GM10248 (cell line): ENCODE data around the gene HOXC5.
"Not testable (repeated sequence)": the region's sequence is repeated elsewhere in the genome, so short reads cannot be mapped to it uniquely, and the experiment has no call there.

Experiments used
- CTCF ChIA-PET: fragments of 300-600 bp; sonication (Branson Sonifier 250); formaldehyde crosslinking; extraction: SDS; loops from one replicate; lab custom pipeline; 2021; ENCODE audit warnings: antibody characterized with exemption; lab: Yijun Ruan, JAX
- POLR2A ChIA-PET: fragments of 350-650 bp; sonication (Branson Sonifier 250); formaldehyde crosslinking; extraction: SDS; loops from one replicate; lab custom pipeline; 2020; ENCODE audit warnings: antibody characterized with exemption; lab: Yijun Ruan, JAX
- DNase-seq: peaks from one replicate; pipeline ENCODE4 v3.0.0; 2012; ENCODE audit errors: extremely low spot score
- TF ChIP-seq, protein P1 (sequence below): IDR thresholded peaks from 2 replicates; pipeline ENCODE4 v1.5.1; 2012; ENCODE audit warnings: mild to moderate bottlenecking, low read depth; ENCODE audit errors: extremely low read depth, missing control alignments, control extremely low read depth

Gene HOXC5

DNA sequence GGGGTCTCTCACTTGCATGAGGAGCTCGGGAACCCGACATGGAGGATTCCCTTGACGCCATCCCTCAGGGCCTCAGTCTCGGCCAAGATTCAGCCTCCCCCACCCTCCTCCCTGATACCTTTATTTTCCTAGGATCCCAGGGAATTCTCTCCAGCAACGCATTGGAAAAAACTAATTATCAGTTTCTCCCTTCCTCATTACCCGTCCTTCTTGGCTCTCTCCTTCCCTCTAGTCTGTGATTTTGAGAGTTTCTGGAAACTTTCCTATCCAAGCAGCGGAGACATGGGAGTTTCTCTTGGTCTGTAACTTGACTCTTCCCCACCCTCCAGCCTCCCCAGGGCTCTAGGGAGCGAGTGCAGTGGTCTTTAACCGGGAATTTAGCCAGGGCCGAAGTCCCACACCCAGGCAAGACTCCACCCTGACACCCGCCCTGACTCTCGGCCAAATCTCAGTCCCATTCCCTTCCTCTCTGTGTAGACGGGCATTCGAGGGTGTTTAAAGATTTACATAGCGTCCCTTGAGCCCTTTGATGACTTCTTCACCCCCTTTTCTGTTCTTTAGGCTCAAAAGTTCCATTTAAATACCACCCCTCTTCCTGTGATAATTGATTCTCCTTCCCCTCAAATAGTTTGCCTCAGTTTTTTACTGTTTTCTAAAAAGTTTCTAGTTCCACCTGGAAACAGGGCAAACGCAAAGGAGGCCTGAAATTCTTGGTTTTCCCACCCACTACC is 6.7 kb downstream of the HOXC5 start:
- POLR2A ChIA-PET, result no interaction called here
- CTCF ChIA-PET, result interaction anchor here (0.6 to 2.3 kb wide), 6 partner anchors 13 to 168 kb away, joined by 3 to 10 read pairs (median 4); partner anchors contain the start of gene HOXC4
- no peak for DNase-seq

DNA sequence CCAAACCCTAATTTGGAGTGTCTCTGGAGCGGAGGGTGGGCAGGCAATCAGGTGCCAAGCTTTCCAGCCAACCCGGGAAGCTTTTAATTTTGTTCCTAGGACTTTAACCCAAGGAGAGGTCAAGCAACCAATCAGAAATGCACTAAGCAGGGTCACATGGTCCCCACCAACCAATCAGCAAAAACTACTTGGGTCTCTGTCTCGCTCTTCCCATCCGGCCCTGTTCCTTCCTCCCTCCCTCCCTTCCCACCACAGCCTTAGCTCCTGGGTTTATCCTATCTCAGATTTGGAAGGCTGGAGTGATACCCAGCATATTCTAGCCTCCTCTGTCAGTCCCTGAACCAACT is 7.3 kb downstream of the HOXC5 start:
- POLR2A ChIA-PET, result no interaction called here
- CTCF ChIA-PET, result interaction anchor here (1.2 to 1.9 kb wide), 4 partner anchors 10 to 150 kb away, joined by 3 to 5 read pairs (median 4); no protein-coding TSS in a partner anchor
- no peak for DNase-seq
- TF ChIP-seq, protein P1, sequence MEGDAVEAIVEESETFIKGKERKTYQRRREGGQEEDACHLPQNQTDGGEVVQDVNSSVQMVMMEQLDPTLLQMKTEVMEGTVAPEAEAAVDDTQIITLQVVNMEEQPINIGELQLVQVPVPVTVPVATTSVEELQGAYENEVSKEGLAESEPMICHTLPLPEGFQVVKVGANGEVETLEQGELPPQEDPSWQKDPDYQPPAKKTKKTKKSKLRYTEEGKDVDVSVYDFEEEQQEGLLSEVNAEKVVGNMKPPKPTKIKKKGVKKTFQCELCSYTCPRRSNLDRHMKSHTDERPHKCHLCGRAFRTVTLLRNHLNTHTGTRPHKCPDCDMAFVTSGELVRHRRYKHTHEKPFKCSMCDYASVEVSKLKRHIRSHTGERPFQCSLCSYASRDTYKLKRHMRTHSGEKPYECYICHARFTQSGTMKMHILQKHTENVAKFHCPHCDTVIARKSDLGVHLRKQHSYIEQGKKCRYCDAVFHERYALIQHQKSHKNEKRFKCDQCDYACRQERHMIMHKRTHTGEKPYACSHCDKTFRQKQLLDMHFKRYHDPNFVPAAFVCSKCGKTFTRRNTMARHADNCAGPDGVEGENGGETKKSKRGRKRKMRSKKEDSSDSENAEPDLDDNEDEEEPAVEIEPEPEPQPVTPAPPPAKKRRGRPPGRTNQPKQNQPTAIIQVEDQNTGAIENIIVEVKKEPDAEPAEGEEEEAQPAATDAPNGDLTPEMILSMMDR, result no peak

More for the DNA sequence above, 6.7 kb downstream of the HOXC5 start:
- TF ChIP-seq, protein P1, result no peak

GRCh38 chr12:54040648-54041047 is 7.8 kb downstream of the HOXC5 start:
- ChIA-PET CTCF (interaction anchor here (1.2 to 2.2 kb wide), 7 partner anchors 8 to 160 kb away, joined by 3 to 12 read pairs (median 4); partner anchors contain the start of gene HOXC5), POLR2A (no interaction called here)
- DNase-seq, result no peak

GRCh38 chr12:54041097-54041690 is 8.3 kb downstream of the HOXC5 start:
- no peak for DNase-seq
- CTCF ChIA-PET, result interaction anchor here (0.7 to 2.2 kb wide), 8 partner anchors 9 to 160 kb away, joined by 3 to 12 read pairs (median 4); partner anchors contain the start of gene HOXC5
- POLR2A ChIA-PET, result no interaction called here
- TF ChIP-seq, protein P1, result no peak

More at GRCh38 chr12:54040648-54041047, 7.8 kb downstream of the HOXC5 start:
- TF ChIP-seq, protein P1, result no peak

DNA sequence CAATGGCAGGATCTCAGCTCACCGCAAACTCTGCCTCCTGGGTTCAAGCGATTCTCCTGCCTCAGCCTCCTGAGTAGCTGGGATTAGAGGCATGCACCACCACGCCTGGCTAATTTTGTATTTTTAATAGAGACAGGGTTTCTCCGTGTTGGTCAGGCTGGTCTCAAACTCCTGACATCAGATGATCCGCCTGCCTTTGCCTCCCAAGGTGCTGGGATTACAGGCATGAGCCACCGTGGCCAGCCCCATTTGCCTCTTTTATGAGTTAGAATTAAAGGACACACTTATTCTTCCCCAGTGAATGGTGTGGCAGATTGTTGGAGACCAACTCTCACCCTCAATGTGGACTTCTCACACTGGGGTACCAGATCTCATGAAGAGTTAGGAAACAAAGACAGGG is 9.2 kb downstream of the HOXC5 start:
- DNase-seq, POLR2A ChIA-PET: not testable (repeated sequence)
- CTCF ChIA-PET, result interaction anchor here (0.9 to 2.2 kb wide), 4 partner anchors 8 to 159 kb away, joined by 3 to 12 read pairs (median 7); partner anchors contain the start of gene HOXC5

DNA sequence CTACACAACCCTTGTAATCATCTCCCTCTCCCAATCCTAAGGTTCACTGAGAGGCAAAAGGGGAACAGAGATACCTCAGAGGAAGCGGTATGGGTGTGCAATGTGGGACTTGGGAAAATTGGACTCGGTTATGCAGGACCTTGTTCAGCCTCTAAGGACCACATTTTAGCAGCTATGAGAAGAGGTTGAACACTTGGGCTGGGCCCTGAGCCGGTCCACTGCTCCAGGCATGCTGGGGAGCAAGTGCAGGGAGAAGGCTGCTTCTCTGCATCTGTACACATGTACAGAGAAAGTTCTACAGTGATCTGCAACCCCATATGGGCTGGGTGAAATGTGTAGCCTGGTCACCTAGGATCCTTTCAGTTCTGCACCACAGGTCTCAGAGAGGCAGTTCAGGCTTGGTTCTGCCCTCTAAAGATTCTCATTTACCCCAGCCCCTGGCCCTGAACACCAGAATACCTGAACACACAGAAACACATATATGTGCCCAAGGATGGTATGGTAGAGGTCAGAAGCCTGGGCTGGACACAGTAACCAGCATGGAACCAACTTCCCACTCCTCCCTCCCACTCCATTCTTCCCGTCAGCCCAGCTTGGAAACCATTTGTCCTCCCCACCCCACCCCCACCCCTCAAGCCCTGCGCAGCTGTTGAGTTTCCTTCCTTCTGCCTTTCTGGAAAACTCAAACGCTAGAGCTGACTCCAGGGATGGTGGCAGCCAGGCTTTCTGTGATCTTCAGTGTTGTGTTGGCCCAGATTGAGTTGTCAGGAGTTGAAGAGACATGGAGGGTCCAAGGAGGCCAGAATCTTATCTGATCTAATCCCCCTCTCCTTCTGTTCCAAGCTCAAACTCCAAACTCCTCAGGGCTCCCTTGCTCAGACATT is 10.4 kb downstream of the HOXC5 start:
- POLR2A ChIA-PET, result no interaction called here
- DNase-seq, result no peak
- CTCF ChIA-PET, result interaction anchor here (0.7 to 2.3 kb wide), 4 partner anchors 11 to 286 kb away, joined by 3 to 12 read pairs (median 8); partner anchors contain the start of gene HOXC5
- TF ChIP-seq, protein P1, result no peak
